ENCODE measurements around the gene DUT.

Gene DUT

DNA sequence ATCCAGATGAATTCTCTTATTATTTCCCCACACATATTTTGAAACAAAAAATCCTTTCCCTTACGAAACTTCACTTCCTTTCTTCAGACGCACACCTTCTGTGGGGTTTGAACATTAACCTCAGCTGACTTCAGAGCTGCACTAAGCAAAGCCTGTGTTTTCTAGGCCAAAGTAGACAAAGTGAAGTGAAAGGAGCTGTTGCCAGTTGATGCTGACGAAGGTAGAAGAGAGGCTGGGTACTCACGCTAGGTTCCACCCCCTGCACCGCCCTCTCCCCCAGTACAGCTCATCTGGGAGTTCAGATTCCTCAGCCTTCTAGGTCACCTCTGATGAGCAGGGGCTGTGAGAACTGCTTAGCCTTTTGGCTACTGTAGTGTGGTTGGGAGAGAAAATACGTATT lies 24.1 kb downstream of the DUT start:
- no peak overlapping the region for H3K27ac ChIP-seq
- TF ChIP-seq ZFX (IDR thresholded peaks at IDR 0.05; ENCODE audit: borderline replicate concordance) (no peak), CTCF (IDR thresholded peaks at IDR 0.05) (no peak)

DNA sequence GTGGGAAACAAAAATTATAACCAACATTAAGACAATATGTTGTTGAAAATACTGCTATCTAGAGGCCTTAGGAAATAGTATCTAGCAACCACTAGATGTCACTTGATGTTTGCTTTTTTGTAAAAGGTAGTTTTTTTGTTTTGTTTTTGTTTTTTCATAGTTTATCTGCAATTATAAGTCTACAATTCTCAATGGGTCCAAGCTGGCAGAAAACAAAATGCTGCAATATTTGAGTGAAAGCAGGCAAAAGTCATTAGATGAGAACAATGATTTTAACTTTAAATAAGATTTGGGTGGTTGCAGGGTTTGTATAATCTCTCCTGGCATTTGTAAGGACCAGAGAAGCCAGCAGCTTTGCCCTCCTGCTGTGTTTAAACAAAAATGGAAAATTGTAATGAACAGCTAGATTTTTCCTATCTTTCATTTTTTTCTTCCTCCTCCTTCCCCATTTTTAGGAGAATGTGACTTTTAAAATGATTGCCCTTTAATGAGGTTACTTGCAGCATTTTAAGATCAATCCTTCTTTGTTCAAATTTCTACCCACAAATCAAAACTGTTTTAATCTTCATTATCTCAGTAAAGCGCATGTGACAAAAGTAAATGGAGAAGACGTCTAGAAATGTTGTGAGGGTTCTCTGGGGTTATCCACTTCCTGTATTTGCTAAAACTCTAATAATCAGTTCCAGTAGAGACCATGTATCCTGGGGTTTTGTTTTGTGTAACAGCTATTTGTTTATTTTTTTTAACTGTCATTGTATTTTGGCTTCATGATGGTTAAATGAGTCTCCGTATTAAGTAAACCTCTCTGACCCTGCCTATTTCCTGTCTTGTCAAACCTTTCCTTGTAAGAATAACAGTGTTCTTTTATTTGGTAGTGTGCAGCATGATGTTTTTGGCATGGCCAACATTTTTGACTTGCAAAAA lies 27.3 kb downstream of the DUT start:
- TF ChIP-seq ZFX (IDR thresholded peaks at IDR 0.05; ENCODE audit: borderline replicate concordance) (no peak), CTCF (IDR thresholded peaks at IDR 0.05) (peak; percentile 73)
- H3K27ac ChIP-seq: no peak overlapping the region

GRCh38 chr15:48360841-48361240 lies 29.6 kb downstream of the DUT start:
- H3K27ac ChIP-seq: no peak overlapping the region
- TF ChIP-seq ZFX (IDR thresholded peaks at IDR 0.05; ENCODE audit: borderline replicate concordance): no peak
- TF ChIP-seq CTCF (IDR thresholded peaks at IDR 0.05): no peak

- TF ChIP-seq CTCF (IDR thresholded peaks at IDR 0.05): no peak
- no peak for TF ChIP-seq ZFX (IDR thresholded peaks at IDR 0.05; ENCODE audit: borderline replicate concordance)
- no peak overlapping the region for H3K27ac ChIP-seq
Measured at GRCh38 chr15:48361685-48362084, 30.5 kb downstream of the DUT start.

GRCh38 chr15:48363474-48363873 lies 32.2 kb downstream of the DUT start:
- no peak overlapping the region for H3K27ac ChIP-seq
- TF ChIP-seq ZFX (IDR thresholded peaks at IDR 0.05; ENCODE audit: borderline replicate concordance) (no peak), CTCF (IDR thresholded peaks at IDR 0.05) (no peak)

DNA sequence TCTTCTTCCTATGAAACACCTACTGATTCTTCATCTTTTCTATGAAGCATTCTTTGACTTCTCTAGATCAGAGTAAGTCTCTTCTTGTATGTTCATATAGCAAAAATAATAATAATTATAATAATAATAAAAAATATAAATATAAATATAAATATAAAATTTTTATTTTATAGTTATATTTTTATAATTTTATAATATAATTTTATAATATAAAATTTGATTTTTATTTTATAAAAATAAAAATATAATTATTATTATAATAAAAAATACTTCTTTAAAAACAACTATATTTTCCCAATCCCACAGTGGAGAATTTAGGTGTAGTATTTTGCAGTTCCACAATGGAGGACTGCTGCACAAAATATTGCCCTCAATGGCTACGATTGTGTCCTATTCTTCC lies 34.3 kb downstream of the DUT start:
- TF ChIP-seq ZFX (IDR thresholded peaks at IDR 0.05; ENCODE audit: borderline replicate concordance): no peak
- no peak for TF ChIP-seq CTCF (IDR thresholded peaks at IDR 0.05)
- H3K27ac ChIP-seq: no peak overlapping the region

GRCh38 chr15:48366584-48367312 lies 35.5 kb downstream of the DUT start:
- H3K27ac ChIP-seq: no peak overlapping the region
- TF ChIP-seq ZFX (IDR thresholded peaks at IDR 0.05; ENCODE audit: borderline replicate concordance) (no peak), CTCF (IDR thresholded peaks at IDR 0.05) (no peak)
